HG03342 (cell line): ENCODE data around the gene SLC22A7.

Experiments used
- ATAC-seq: cut with Tn5 transposase; IDR thresholded peaks from one replicate; pipeline ENCODE4 v1.9.1; 2021; ENCODE audit warnings: mild to moderate bottlenecking, moderate library complexity; ENCODE audit not compliant: unreplicated experiment

The SLC22A7 gene

GRCh38 chr6:43282636-43283513, 15.2 kb upstream of the SLC22A7 start:
- no peak for ATAC-seq

- no peak for ATAC-seq
These were observed 14.6 kb upstream of the SLC22A7 start for GRCh38 chr6:43283514-43283901.

- ATAC-seq = no peak
These were observed 14.2 kb upstream of the SLC22A7 start for GRCh38 chr6:43283905-43284304.

GRCh38 chr6:43284991-43285781, 12.9 kb upstream of the SLC22A7 start:
- ATAC-seq = no peak

GRCh38 chr6:43285832-43286231, 12.2 kb upstream of the SLC22A7 start:
- ATAC-seq = no peak

GRCh38 chr6:43286456-43286979, 11.5 kb upstream of the SLC22A7 start:
- no peak for ATAC-seq

- ATAC-seq = no peak
These were observed 10.9 kb upstream of the SLC22A7 start for GRCh38 chr6:43286980-43287716.

- ATAC-seq = no peak
These were observed 10.1 kb upstream of the SLC22A7 start for GRCh38 chr6:43287717-43288679.

GRCh38 chr6:43290339-43290904, 7.6 kb upstream of the SLC22A7 start:
- no peak for ATAC-seq

GRCh38 chr6:43290905-43291355, 7.1 kb upstream of the SLC22A7 start:
- no peak for ATAC-seq

- ATAC-seq = no peak
These were observed 6.4 kb upstream of the SLC22A7 start for GRCh38 chr6:43291708-43292107.

- no peak for ATAC-seq
These were observed 5.7 kb upstream of the SLC22A7 start for GRCh38 chr6:43292341-43292740.

- ATAC-seq = no peak
These were observed 5.2 kb upstream of the SLC22A7 start for GRCh38 chr6:43292763-43293318.

- ATAC-seq = no peak
These were observed 4.4 kb upstream of the SLC22A7 start for GRCh38 chr6:43293698-43294097.

GRCh38 chr6:43294536-43294935, 3.5 kb upstream of the SLC22A7 start:
- no peak for ATAC-seq

GRCh38 chr6:43295456-43295855, 2.6 kb upstream of the SLC22A7 start:
- ATAC-seq = no peak

GRCh38 chr6:43296780-43297497, 1.1 kb upstream of the SLC22A7 start:
- ATAC-seq = no peak

- no peak for ATAC-seq
These were observed 691 bp downstream of the SLC22A7 start for GRCh38 chr6:43298565-43299337.
